ENCODE results near the gene TOPAZ1. TPM values are rescaled to one million over a fixed set of nuclear protein-coding genes. Genes with fewer than 3 reads are reported as not detected.

TOPAZ1 gene
- total and polyA plus RNA-seq, 2 of the 8 experiments (the other 6 are each of a cell fraction or from before 2014, with no cell fraction given): not detected

GRCh38 chr3:44309500-44309899 lies 67.8 kb downstream of the TOPAZ1 start:
- FAIRE-seq (no peak), DNase-seq (ENCODE audit: low read depth in 1 of 2, low spot score in 2 of 2) (no peak)
- Histone ChIP-seq H3K79me2 (ENCODE audit: control insufficient read depth in 1 of 2, insufficient read depth in 2 of 2, low read length in 2 of 2) (no peaks in the 10 kb centered on the region), H3K4me3 (ENCODE audit: extremely low read depth in 1 of 4, insufficient read depth in 2 of 4, low read depth in 3 of 4, low read length in 4 of 4) (no peak overlapping the region), H3K4me1 (replicated peaks in 1 of 4; ENCODE audit: control insufficient read depth in 3 of 4, insufficient read depth in 4 of 4, low read length in 3 of 4) (no peaks in the 10 kb centered on the region), H4K91ac (replicated peaks; ENCODE audit: insufficient read length, low read length) (no peak overlapping the region), H3K56ac (replicated peaks; ENCODE audit: insufficient read length, low read depth, low read length) (no peak overlapping the region), H3K18ac (ENCODE audit: extremely low read depth, low read length) (no peak overlapping the region), H3K9me3 (ENCODE audit: insufficient read depth in 2 of 2, low read depth in 1 of 2, low read length in 1 of 2) (no peaks in the 10 kb centered on the region), H2BK5ac (ENCODE audit: low read depth, low read length) (no peak overlapping the region), H2AK5ac (ENCODE audit: low read depth, low read length) (no peak overlapping the region), H2AFZ (ENCODE audit: low read length) (no peak overlapping the region), H2BK20ac (ENCODE audit: low read length) (no peak overlapping the region), H4K8ac (ENCODE audit: extremely low read depth, insufficient read depth, low read length) (no peak overlapping the region), H3K9ac (replicated peaks in 1 of 4; ENCODE audit: extremely low read depth in 1 of 4, low read depth in 3 of 4, low read length in 3 of 4) (no peak overlapping the region), H2BK15ac (ENCODE audit: low read length) (no peak overlapping the region), H3K14ac (ENCODE audit: insufficient read length) (no peak overlapping the region), H3K23ac (ENCODE audit: insufficient read length) (no peak overlapping the region), H3K27me3 (replicated peaks in 1 of 4; ENCODE audit: control insufficient read depth in 3 of 4, extremely low read depth in 1 of 4, insufficient read depth in 3 of 4, low read length in 3 of 4) (no peaks in the 10 kb centered on the region), H2BK120ac (replicated peaks; ENCODE audit: low read depth, low read length) (no peak overlapping the region), H3K36me3 (ENCODE audit: control insufficient read depth in 2 of 4, insufficient read depth in 4 of 4, low read length in 3 of 4) (no peaks in the 10 kb centered on the region), H3K4me2 (ENCODE audit: insufficient read depth in 1 of 2, low read depth in 2 of 2, low read length in 2 of 2) (no peak overlapping the region), H4K5ac (ENCODE audit: insufficient read length, low read depth, low read length) (no peak overlapping the region), H3K79me1 (ENCODE audit: low read depth, low read length) (no peaks in the 10 kb centered on the region), H2BK12ac (ENCODE audit: low read depth, low read length) (no peak overlapping the region), H3K23me2 (ENCODE audit: low read depth, low read length) (no peaks in the 10 kb centered on the region), H3K27ac (ENCODE audit: low read depth, low read length) (no peak overlapping the region), H3K4ac (replicated peaks; ENCODE audit: insufficient read length, low read depth, low read length) (no peak overlapping the region), H4K20me1 (replicated peaks in 1 of 2; ENCODE audit: control insufficient read depth in 1 of 2, insufficient read depth in 2 of 2, low read length in 2 of 2) (no peaks in the 10 kb centered on the region)
- no peak for TF ChIP-seq HDAC6 (IDR thresholded peaks at IDR 0.05; ENCODE audit: low read depth, low read length)
- CTCF ChIA-PET (ENCODE audit: partially characterized antibody): interaction anchor here (1.1 kb wide), 1 partner anchor 8 kb away, joined by 3 read pairs; no protein-coding TSS in a partner anchor
- POLR2A ChIA-PET (ENCODE audit: partially characterized antibody): no interaction called here

Data from H1 (cell line).